ENCODE results near the gene OAS2. TPM values are rescaled to one million over a fixed set of nuclear protein-coding genes. Genes with fewer than 3 reads are reported as not detected.

OAS2 gene
- total and polyA plus RNA-seq, 2 of the 8 experiments (the other 6 are each of a cell fraction or from before 2014, with no cell fraction given), result 0.06 TPM; not detected in 1

DNA sequence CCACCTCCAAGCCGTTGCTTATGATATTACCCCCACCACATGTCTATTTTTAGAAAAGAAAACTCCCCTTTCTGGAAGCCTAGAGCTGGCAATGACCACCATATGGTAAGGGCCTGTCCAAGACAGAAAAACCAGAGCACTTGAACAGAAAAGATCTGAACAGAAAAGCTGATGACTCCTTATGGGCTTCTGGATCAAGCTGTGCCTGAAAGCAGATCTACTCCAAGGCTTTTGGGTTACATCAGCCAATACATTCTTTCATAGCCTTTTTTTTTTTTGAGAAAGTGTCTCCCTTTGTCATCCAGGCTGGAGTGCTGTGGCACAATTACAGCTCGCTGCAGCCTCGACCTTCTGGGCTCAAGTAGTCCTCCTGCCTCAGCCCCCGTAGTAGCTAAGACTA, 16.8 kb upstream of the OAS2 start (continued):
- TF ChIP-seq CHD7 (IDR thresholded peaks at IDR 0.05; ENCODE audit: insufficient replicate concordance, low read length), result no peak
- TF ChIP-seq YY1 (IDR thresholded peaks at IDR 0.05; ENCODE audit: low read depth, low read length), result no peak
- TF ChIP-seq, protein P1, sequence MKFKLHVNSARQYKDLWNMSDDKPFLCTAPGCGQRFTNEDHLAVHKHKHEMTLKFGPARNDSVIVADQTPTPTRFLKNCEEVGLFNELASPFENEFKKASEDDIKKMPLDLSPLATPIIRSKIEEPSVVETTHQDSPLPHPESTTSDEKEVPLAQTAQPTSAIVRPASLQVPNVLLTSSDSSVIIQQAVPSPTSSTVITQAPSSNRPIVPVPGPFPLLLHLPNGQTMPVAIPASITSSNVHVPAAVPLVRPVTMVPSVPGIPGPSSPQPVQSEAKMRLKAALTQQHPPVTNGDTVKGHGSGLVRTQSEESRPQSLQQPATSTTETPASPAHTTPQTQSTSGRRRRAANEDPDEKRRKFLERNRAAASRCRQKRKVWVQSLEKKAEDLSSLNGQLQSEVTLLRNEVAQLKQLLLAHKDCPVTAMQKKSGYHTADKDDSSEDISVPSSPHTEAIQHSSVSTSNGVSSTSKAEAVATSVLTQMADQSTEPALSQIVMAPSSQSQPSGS (IDR thresholded peaks at IDR 0.05; ENCODE audit: low read length), result no peak
- no peak for TF ChIP-seq EP300 (IDR thresholded peaks at IDR 0.05; ENCODE audit: borderline replicate concordance in 1 of 2, low read depth in 2 of 2, low read length in 2 of 2)
- TF ChIP-seq, protein P2, sequence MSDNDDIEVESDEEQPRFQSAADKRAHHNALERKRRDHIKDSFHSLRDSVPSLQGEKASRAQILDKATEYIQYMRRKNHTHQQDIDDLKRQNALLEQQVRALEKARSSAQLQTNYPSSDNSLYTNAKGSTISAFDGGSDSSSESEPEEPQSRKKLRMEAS (IDR thresholded peaks at IDR 0.05), result no peak
- TF ChIP-seq SIX5 (IDR thresholded peaks at IDR 0.05; ENCODE audit: low read depth, low read length), result no peak
